HuH-7.5 (cell line): ENCODE results near the gene HM13.
"Not testable (repeated sequence)": the region's sequence is repeated elsewhere in the genome, so short reads cannot be mapped to it uniquely, and the experiment has no call there.

Source experiments
- DNase-seq: peaks from one replicate; pipeline ENCODE4 v3.0.0; 2011; ENCODE audit warnings: low spot score

The HM13 gene

GRCh38 chr20:31593221-31594001 lies 79.2 kb downstream of the HM13 start:
- DNase-seq = no peak

GRCh38 chr20:31594002-31594557 lies 79.8 kb downstream of the HM13 start:
- no peak for DNase-seq

- no peak for DNase-seq
Measured at GRCh38 chr20:31594558-31595379, 80.5 kb downstream of the HM13 start.

- no peak for DNase-seq
Measured at GRCh38 chr20:31595380-31595653, 81.1 kb downstream of the HM13 start.

- DNase-seq = no peak
Measured at GRCh38 chr20:31595654-31596411, 81.6 kb downstream of the HM13 start.

GRCh38 chr20:31596412-31596715 lies 82.1 kb downstream of the HM13 start:
- DNase-seq = not testable (repeated sequence)

GRCh38 chr20:31596831-31597480 lies 82.7 kb downstream of the HM13 start:
- no peak for DNase-seq

- DNase-seq = no peak
Measured at GRCh38 chr20:31597481-31597855, 83.2 kb downstream of the HM13 start.

GRCh38 chr20:31602431-31602778 lies 88.2 kb downstream of the HM13 start:
- DNase-seq = no peak

- no peak for DNase-seq
Measured at GRCh38 chr20:31602779-31603441, 88.7 kb downstream of the HM13 start.

- DNase-seq = peak; percentile 98
Measured at GRCh38 chr20:31603822-31604566, 89.8 kb downstream of the HM13 start.

GRCh38 chr20:31604567-31605030 lies 90.4 kb downstream of the HM13 start:
- no peak for DNase-seq

- DNase-seq = peak; percentile 99
Measured at GRCh38 chr20:31605031-31605901, 91.0 kb downstream of the HM13 start, which contains the start of gene ID1. TSS of gene ID1 (plus strand) at chr20:31605289. CDS start at chr20:31605388, 99 bp downstream.

GRCh38 chr20:31605902-31606803 lies 91.9 kb downstream of the HM13 start:
- peak; percentile 76 for DNase-seq

- peak; percentile 95 for DNase-seq
Measured at GRCh38 chr20:31606804-31607639, 92.8 kb downstream of the HM13 start.

- DNase-seq = no peak
Measured at GRCh38 chr20:31607640-31608250, 93.5 kb downstream of the HM13 start.

- peak; percentile 96 for DNase-seq
Measured at GRCh38 chr20:31608251-31608945, 94.2 kb downstream of the HM13 start.
